OCI-M1 (cell line): ENCODE measurements around the gene CEACAM4.
A peak's percentile ranks its signal among the peaks of the same experiment; 100 is the strongest.
"Not testable (repeated sequence)": the region's sequence is repeated elsewhere in the genome, so short reads cannot be mapped to it uniquely, and the experiment has no call there.

Experiments
- DNase-seq: peaks from one replicate; lab custom pipeline; 2025; lab: John Stamatoyannopoulos, UW

The CEACAM4 gene

GRCh38 chr19:41584931-41585330 is 41.9 kb downstream of the CEACAM4 start:
- no peak for DNase-seq

- DNase-seq, result no peak
These were observed 42.5 kb downstream of the CEACAM4 start for GRCh38 chr19:41584260-41584810.

GRCh38 chr19:41582577-41583182 is 44.2 kb downstream of the CEACAM4 start:
- DNase-seq, result not testable (repeated sequence)

GRCh38 chr19:41581068-41581467 is 45.8 kb downstream of the CEACAM4 start:
- DNase-seq, result not testable (repeated sequence)

GRCh38 chr19:41578886-41579285 is 48.0 kb downstream of the CEACAM4 start:
- no peak for DNase-seq

- no peak for DNase-seq
These were observed 49.0 kb downstream of the CEACAM4 start for GRCh38 chr19:41577833-41578232.

GRCh38 chr19:41577144-41577830 is 49.6 kb downstream of the CEACAM4 start:
- no peak for DNase-seq

- DNase-seq, result peak; percentile 82
These were observed 50.9 kb downstream of the CEACAM4 start, which contains the start of gene CEACAM21 for GRCh38 chr19:41575998-41576397. CEACAM21 (plus strand) TSS chr19:41576166; CDS start chr19:41576275, 109 bp downstream.

GRCh38 chr19:41570639-41571112 is 56.2 kb downstream of the CEACAM4 start:
- peak; percentile 90 for DNase-seq

GRCh38 chr19:41570179-41570578 is 56.7 kb downstream of the CEACAM4 start:
- no peak for DNase-seq

- no peak for DNase-seq
These were observed 57.3 kb downstream of the CEACAM4 start for GRCh38 chr19:41569481-41570150.
